Measurements from ENCODE around the gene EGLN3. TPM values are rescaled to one million over a fixed set of nuclear protein-coding genes. Genes with fewer than 3 reads are reported as not detected.

Gene EGLN3
- 0.18 TPM in 2 replicates for total RNA-seq (2016; rRNA removed; fragmentation: Illumina TruSeq; extraction: Trizol)
- not detected in 2 replicates for total RNA-seq (2016; cell fraction: cytosol; rRNA removed; fragmentation: Illumina TruSeq; extraction: Trizol; ENCODE audit: low read depth)
- 0.13 and 0.39 TPM in 2 replicates for total RNA-seq (2016; cell fraction: insoluble cytoplasmic fraction; rRNA removed; fragmentation: Illumina TruSeq; extraction: Trizol)
- total RNA-seq (2016; cell fraction: membrane; rRNA removed; fragmentation: Illumina TruSeq; extraction: Trizol), result 0.07 and 0.12 TPM in 2 replicates
- total RNA-seq (2016; cell fraction: nucleus; rRNA removed; fragmentation: Illumina TruSeq; extraction: Trizol), result not detected in 2 replicates
- polyA plus RNA-seq (2011; rRNA removed), result 27.3 and 30.1 TPM in 2 replicates
- 13.7 and 27.8 TPM in 2 replicates for polyA plus RNA-seq (2011; cell fraction: cytosol; rRNA removed)
- polyA plus RNA-seq (2011; cell fraction: nucleus; rRNA removed), result 14.1 and 18.4 TPM in 2 replicates
- polyA plus RNA-seq (2012), result 89.8 and 101 TPM in 2 replicates
- polyA plus RNA-seq (2016; cell fraction: cytosol; fragmentation: Illumina TruSeq; extraction: Trizol; ENCODE audit: low read depth), result not detected in 2 replicates
- 0.11 and 0.19 TPM in 2 replicates for polyA plus RNA-seq (2016; cell fraction: insoluble cytoplasmic fraction; fragmentation: Illumina TruSeq; extraction: Trizol; ENCODE audit: low read depth)
- 0.17 TPM in 1 of 2 replicates, not detected in the other for polyA plus RNA-seq (2016; cell fraction: membrane; fragmentation: Illumina TruSeq; extraction: Trizol; ENCODE audit: low read depth)
- polyA plus RNA-seq (2016; cell fraction: nucleus; fragmentation: Illumina TruSeq; extraction: Trizol; ENCODE audit: insufficient read depth, low read depth), result not detected in 2 replicates
- polyA minus RNA-seq (2011; rRNA and poly(A)+ RNA removed; ENCODE audit: low replicate concordance), result 8.9 and 29.0 TPM in 2 replicates
- polyA minus RNA-seq (2011; cell fraction: cytosol; rRNA and poly(A)+ RNA removed), result 24.4 and 43.2 TPM in 2 replicates
- polyA minus RNA-seq (2011; cell fraction: nucleus; rRNA and poly(A)+ RNA removed), result 23.8 and 49.0 TPM in 2 replicates
- percentile 43 among the genes with signal in this experiment for Bru-seq, nascent RNA
- BruChase-seq, experiment 1, labeled RNA remaining after a 6-hour chase, result percentile 25 among the genes with signal in this experiment
- percentile 34 among the genes with signal in this experiment for BruChase-seq, experiment 2, labeled RNA remaining after a 2-hour chase
- long read RNA-seq, experiment 1, transcript EGLN3-201 (5 exons, 2,709 nt), result major isoform, 6 of 8 reads
- long read RNA-seq, experiment 1, partial matches to known transcripts, result 0 of 8 reads
- long read RNA-seq, experiment 1, other reads (novel, unspliced or antisense), result 0 of 8 reads
- long read RNA-seq, experiment 2, partial matches to known transcripts, result 0 of 78 reads
- long read RNA-seq, experiment 2, other reads (novel, unspliced or antisense), result 75 of 78 reads

GRCh38 chr14:33950320-33951182 is at the start of gene EGLN3:
TSS of gene EGLN3 (minus strand) at chr14:33951074. CDS start at chr14:33950752, 322 bp downstream.
- WGBS (ENCODE audit: low lambda C conversion rate), result 42% methylated on average over 91 of the region's 91 CpGs
- Histone ChIP-seq H3K4me1 (ENCODE audit: insufficient read depth, low read length) (peaks cover 9% of the 10 kb centered on the region), H3K27ac (ENCODE audit: extremely low read length, insufficient read depth, low read length) (peak within 1 kb of the TSS; percentile 1), H3K4me2 (ENCODE audit: low read depth, low read length) (peak within 1 kb of the TSS; percentile 65), H3K9me3 (ENCODE audit: low read length) (no peaks in the 10 kb centered on the region), H3K79me2 (ENCODE audit: insufficient read depth, low read length) (peaks cover 39% of the 10 kb centered on the region), H3K4me3 (replicated peaks in 1 of 3; ENCODE audit: insufficient read depth in 1 of 3, low read depth in 2 of 3, low read length in 3 of 3) (peak within 1 kb of the TSS; percentile 38 to 78 (median 58)), H3K9ac (ENCODE audit: insufficient read depth, low read depth, low read length) (peak within 1 kb of the TSS; percentile 59), H4K20me1 (ENCODE audit: insufficient read depth, low read length) (peaks cover 7% of the 10 kb centered on the region; the same call in 1 of the 2 replicates), H3K36me3 (replicated peaks in 1 of 2; ENCODE audit: control insufficient read depth in 1 of 2, insufficient read depth in 2 of 2, low read length in 2 of 2) (no peaks in the 10 kb centered on the region), H3K27me3 (ENCODE audit: control insufficient read depth in 1 of 2, insufficient read depth in 2 of 2, low read length in 2 of 2) (peaks cover 0 to 43% of the 10 kb centered on the region in 2 experiments; a peak in 3 of 5 replicates), H2AFZ (ENCODE audit: low read length) (no peak within 1 kb of the TSS)
- ChIA-PET CTCF (ENCODE audit: low intra/inter-chr PET ratio, low total read pairs) (interaction anchor here (2.7 kb wide), 1 partner anchor 148 kb away, joined by 8 read pairs; no protein-coding TSS in a partner anchor), POLR2A (interaction anchor here (0.8 to 1.6 kb wide), 4 partner anchors 37 to 109 kb away, joined by 3 to 7 read pairs (median 4); no protein-coding TSS in a partner anchor)
- ATAC-seq (peak; percentile 97), FAIRE-seq (no peak), DNase-seq (ENCODE audit: low spot score) (peak; percentile 55)
- in situ Hi-C loops (cut with HindIII; ENCODE audit: extremely low pct_ligation_motif_present, low pct_unique_long_range_greater_than_20kb), result no loop called here
- intact Hi-C loops (cut with micrococcal nuclease; ENCODE audit: unreplicated experiment), result loop anchor here (2.0 to 5.0 kb wide), 2 partner anchors 103 to 148 kb away; no protein-coding TSS in a partner anchor
- no TSS peak for BruUV-seq (replicated peaks)
- TF ChIP-seq FOXC1 (CRISPR knock-in tag; IDR thresholded peaks at IDR 0.05; ENCODE audit: borderline replicate concordance) (0 out of 2 replicates have a peak, but pooled peaks have one; percentile 68), SKI (IDR thresholded peaks at IDR 0.05; ENCODE audit: partially characterized antibody) (no peak), ZNF160 (CRISPR knock-in tag; IDR thresholded peaks at IDR 0.05) (peak; percentile 88), PLSCR1 (CRISPR knock-in tag; IDR thresholded peaks at IDR 0.05; ENCODE audit: borderline replicate concordance) (no peak), ZNF530 (CRISPR knock-in tag; IDR thresholded peaks at IDR 0.05; ENCODE audit: low read depth) (no peak), CTCF (CRISPR knock-in tag; IDR thresholded peaks at IDR 0.05) (no peak), CENPBD1 (CRISPR knock-in tag; IDR thresholded peaks at IDR 0.05; ENCODE audit: borderline replicate concordance, low read depth) (no peak), TMF1 (CRISPR knock-in tag; IDR thresholded peaks at IDR 0.05; ENCODE audit: low read depth) (no peak; the same call in 1 of the 2 replicates)
- TF ChIP-seq, protein P1, sequence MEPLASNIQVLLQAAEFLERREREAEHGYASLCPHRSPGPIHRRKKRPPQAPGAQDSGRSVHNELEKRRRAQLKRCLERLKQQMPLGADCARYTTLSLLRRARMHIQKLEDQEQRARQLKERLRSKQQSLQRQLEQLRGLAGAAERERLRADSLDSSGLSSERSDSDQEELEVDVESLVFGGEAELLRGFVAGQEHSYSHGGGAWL (CRISPR knock-in tag; IDR thresholded peaks at IDR 0.05), result peak; percentile 84
